ENCODE results near the gene NT5DC3.

The NT5DC3 gene

DNA sequence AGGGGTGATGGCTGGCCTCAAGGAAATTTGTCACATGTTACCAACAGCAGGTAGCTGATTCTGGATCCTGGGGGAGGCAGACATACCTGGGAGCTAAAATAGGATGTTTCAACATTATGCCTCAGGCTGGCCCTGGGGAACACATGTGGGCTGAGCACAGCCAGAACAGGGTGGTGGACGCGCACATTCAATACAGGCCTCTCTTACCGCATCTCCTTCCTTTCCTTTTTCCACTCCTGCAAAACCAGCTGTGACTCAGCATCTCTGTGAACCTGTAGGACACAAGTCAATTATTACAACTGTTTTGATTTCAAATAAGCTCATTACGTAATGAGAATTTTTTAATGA lies 61.0 kb downstream of the NT5DC3 start:
- no peak for DNase-seq

DNA sequence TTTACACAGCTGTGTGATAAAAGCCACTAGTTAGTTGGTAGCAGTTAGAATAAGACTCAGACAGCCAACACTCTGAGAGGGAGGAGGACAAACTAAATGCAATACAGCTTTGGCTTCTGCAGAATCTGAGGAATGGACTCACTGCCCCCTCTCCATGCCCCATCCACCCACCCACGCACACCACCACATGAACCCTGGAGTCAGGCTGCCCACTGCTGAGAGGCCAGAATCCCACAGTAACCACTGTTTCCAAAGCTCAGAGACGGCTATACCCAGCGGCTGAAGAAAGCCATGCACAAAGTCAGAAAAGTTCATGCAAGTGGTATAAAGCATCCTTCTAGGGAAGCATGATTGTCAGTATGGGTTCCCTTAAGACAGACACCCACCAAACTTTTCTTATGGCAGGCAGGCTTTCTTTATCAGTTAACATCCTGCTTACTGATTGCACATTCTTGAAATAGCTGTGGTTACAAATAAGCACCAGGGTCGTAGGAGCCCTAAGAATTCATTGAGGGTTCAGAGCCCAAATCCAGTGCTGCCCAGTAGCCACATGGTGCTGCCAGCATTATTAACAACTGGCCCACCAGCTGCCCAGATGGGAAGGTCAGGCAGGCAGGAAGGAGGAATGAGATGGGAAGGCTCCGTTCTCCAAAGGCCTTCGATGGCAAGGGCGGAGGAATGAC lies 61.5 kb downstream of the NT5DC3 start:
- DNase-seq, result peak; percentile 84

DNA sequence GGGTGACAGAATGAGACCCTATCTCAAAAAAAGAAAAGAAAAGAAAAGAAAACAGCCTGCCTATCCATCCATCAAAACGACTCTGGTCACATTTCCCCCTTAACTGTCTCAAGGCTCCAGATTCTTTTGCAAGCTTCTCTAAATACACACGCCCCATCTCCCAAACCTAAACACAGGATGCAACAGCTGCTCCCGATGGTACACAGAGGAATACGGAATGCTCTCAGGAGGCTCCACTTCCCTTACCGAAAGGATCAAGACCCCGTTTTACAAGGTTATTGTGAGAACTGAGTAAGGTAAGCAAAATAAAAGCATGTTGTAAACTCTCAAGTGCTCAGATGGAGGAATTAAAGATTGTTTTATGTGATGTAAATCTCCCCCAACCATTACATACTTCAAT lies 62.3 kb downstream of the NT5DC3 start:
- DNase-seq, result no peak

DNA sequence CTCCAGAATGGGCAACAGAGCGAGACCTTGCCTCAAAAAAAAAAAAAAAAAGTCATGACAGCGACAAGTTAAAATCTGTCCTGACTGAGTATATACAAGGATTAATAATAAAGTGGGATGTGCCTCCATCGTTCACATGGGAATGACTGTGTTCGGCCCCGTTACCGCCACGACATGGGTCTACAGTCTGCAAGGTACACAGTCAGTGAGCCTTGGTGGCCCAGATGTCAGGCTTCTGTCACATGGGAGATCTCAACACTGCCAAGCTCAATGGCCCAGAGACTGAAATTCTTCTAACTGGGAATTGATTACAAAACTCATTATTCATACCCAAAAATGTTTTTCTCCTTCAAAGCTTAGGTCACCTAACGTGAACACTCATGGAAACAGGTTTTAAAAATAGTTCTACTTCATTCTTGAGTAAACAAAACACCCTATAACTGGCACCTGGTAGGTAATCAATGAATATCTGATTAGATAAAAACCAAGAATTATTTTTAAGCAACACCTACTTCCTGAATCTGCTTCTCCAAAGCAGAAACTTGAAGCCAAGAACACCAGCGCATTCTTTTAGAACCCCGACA lies 66.0 kb downstream of the NT5DC3 start:
- DNase-seq, result no peak

DNA sequence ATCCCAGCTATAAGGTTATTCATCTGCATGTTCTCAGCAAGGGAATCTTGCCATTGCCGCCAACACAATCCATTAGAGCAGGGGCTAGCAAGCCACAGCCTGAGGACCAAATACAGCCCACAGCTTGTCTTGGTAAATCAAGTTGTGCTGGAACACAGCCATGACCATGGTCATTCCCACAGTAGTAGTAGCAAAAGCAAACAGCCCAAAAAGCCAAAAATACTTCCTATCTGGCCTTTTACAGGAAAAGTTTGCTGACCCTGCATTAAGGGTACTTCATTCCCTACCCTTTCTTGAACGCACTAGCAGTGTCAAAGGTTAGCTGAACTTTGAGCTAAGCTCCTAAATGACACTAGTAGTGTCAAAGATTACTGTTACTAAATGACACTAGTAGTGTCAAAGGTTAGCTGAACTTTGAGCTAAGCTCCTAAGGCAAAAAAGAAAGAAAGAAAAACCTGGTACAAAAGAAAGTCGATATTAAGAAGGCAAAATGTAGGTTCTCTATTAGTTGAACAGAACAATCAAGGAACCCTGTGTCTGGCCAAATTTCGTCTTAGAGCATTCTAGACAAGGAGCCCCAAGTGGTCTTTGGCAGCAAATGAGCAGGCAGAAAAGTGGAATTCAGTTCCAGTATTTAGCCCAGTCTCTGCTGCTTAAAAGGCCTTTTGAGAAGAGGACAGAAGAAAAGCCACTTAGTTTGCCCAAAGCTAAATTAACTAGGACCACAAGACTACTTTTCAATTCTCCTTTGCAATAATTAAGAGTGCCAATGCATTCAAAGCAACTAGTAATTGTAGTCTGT lies 67.7 kb downstream of the NT5DC3 start:
- no peak for DNase-seq

DNA sequence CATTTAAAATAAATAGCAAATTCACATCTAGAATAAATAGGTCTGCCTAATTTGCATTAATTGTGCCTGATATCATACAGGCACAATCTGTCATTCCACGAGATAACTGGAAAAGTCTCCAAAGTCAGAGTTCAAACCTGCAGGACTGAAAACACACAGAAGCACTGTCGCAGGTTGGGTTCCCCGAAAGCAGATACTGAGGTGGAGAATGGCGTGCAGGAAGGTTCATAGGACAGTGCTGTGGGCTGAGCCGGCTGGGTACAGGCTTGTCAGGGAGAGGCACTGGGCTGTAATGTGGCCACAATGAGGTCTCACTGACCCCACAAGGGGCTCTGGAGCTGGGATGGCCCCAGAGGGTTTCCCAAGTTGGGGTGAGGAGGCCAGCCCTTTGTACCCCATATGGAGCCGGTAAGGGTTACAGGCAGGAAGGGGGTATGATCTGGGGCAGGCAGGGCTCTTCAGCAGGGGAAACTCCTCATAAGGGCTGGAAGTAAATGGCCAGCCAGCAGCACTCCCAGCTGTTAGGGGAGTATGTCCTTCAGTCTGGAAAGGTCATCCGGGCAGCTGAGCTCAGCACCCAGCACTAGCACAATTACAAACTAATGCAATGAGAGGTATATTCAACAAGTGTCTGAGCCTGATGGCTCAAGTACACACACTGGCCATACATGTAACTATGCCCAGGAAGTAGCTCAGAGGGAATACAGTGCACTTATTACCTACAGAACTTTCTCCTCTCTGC lies 68.5 kb downstream of the NT5DC3 start:
- no peak for DNase-seq

DNA sequence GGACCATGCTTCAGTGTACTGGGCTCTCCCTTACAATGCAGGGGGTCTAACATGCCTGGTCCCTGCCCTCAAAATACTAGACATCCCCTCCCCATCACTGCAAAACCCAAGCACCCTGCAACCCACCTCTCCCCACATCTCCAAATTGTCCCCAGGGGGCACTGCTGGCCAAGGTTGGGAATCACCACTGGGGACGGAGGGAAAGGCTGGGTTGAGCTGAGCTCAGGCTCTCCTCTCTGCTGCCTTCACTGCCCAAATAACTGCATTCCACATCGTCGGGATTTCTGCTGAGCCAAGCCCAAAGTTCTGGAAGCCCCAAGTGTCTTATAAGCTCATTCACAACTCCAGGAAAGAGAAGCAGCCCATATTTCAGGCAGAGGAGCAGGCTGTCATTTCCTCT lies 69.6 kb downstream of the NT5DC3 start:
- no peak for DNase-seq

DNA sequence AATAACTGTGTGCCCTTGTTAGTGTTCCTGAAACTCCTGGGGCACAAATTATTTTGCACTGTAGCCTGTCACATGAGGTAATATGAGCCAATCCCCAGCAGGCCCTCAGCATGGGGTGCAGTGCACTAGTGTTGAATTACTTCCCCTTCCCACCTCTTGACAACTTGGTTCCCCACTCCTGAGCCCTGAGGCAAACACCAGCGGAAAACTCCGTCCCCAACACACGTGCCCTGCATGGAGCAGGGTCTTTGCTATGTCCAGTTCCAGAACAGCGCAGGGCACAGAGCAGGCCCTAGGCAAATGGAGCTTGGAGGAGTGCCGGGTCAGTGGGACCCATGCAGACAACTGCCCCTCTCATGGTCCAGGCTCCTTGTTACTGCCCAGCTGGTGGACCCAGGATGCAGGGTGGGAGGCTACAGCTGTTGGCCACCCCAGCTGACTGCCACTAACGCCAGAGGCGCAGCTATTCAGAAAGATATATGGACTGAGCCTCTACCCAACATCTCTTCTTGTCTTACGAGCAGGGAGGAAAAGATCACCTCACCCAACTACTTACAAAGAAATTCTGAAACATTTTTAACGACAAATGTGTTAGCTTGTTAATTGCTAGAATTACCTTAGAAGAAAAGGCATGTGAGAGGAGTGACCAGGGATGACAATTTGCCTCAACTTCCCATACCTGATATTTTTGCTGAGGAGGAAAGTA lies 71.6 kb downstream of the NT5DC3 start:
- DNase-seq, result no peak

DNA sequence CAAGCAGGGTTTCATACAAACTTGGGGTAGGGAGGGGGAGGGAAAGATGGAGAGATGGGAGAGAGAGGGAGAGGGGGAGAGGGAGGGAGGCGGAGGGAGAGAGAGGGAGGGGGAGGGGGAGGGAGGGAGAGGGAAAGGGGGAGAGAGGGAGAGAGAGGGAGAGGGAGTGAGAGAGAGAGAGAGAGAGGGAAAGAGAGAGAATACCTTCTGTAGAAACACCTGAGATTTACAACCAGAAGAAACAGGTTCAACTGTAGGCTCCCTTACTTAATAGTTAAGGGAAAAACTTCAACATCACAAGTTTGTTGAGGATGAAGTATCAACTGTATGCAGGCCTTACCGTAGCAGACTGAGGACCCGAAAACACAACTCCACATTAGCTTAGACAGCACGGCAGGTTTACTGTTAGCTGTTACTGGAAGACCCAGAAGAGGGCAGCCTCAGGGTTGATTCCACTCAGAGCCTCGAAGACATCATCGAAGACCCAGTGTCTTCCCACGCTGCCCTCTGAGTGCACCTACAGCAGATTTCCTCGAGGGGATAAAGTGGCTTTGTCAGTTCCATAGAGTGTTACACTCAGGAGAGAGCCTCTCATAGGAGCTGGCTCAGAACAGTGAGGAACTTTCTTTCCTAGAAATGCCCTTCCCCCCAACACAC lies 72.4 kb downstream of the NT5DC3 start:
- no peak for DNase-seq

DNA sequence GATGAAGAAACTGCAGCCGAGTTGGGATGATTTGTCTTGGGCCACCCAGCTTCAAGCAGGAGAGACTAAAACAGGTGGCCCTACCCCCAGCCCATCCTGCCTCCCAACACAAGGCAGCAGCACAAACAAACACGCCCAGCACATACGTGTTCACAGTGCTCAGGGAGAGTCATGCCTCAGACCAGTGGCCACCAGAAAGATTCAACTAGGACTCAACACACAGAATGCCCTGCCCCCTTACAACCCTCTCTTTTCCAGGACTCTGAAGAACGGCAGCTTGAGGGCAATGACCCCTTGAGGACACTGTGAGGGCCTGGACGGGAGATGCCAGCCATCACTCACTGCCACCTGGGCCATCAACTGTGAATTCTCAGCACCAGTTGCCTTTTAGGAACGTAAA lies 75.0 kb downstream of the NT5DC3 start:
- no peak for DNase-seq

DNA sequence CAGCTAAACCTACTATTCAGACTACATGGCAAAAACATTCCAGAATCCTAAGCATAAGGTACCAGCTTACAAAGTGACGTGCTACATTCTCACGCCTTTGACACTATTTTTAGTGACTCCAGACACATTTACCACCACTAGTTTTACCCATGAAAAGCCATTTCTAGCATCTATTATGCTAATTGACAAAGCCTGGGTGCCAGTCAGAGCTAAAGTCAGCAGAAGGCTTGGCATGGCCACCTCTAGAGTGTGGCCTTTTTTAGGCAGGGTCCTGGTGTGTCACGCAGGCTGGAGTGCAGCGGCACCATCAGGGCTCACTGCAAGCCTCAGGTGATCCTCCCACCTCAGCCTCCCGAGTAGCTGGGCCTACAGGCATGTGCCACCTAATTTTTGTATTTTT lies 75.7 kb downstream of the NT5DC3 start:
- DNase-seq, result no peak

DNA sequence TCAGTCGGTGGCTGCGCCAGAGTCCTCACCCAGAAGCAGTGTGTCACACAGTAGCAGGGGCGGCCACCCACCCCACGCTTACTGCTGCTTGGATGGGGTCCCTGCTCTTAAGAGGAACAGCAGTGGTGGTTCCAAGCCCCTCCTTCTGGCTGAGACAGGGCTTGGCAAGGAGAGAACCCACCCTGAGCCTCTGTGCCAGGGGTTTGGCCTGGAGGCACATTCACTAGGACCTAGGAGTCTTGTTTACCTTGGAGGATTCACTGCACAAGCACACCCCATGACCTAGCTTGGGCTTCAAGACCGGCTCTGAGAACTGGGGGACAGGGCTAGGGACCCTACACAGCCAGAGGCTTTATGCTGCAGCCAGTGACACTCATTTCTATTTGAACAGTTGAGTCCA lies 78.6 kb downstream of the NT5DC3 start:
- DNase-seq, result no peak

DNA sequence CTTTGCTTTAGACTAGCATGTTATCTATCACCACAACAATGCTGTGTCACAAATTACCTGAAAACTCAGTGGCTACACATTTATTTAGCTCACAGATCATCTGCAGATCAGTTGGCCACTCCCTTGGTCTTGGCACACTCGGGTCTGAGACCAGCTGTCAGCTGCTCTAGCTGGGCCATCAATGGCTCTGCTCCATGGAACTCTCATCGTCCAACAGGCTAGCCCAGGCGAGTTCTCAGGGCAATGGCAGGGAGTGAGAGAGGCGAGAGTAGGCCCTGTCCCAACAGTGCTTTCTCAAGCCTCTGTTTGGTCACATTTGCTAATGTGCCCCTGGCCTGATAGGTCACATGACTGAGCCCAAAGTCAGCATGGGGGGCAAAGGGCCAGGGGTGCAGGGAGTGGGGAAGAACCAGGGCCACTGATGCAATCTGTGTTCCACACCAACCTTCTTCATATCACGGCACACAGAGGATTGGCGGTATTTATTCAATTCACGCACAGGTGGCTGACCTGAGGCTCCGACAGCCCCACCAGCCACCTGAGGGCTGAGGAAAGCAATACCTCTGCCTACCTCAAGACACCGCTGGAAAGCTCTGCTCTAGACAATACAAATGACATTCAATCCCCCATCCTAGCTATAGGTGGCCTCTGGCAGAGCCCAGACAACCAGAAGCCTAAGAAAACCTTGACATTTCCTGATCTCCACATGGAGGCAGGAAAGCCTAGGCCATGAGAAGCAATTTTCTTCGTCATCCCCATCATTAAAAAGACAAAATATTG lies 82.5 kb downstream of the NT5DC3 start:
- no peak for DNase-seq

DNA sequence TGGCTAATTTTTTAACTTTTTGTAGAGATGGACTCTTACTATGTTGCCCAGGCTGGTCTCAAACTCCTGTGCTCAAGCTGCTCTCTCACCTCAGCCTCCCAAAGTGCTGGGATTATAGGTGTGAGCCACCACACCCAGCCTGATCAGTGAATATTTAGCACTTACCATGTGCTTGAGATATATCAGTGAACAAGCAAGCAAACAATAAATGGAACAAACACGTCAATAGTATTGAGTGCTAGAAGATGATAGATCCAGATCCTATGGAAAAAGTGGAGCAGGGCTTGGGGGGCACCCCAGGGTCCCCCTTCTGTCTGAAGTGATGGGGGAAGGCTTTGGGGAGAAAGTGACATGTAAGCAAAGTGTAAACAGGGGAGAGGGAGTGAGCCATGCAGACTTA lies 83.8 kb downstream of the NT5DC3 start:
- no peak for DNase-seq

DNA sequence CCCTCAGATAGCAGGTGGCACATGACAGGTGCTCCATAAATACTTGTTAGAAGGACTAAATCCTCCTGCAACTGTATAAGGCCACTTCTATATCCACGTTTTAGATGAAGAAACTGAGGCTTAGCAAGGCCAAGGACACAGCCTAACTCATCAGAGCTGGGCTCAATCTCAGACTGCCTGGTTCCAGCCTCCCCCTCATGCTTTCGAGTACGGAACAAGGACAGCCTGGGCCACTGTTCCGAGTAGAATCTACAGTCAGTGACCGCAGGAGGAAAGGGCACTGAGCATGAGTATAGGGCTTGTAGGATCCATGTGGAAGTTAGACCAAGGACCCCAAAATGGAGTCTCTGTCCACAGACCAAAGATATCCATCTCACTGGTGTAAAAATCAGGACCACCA lies 84.6 kb downstream of the NT5DC3 start:
- DNase-seq, result no peak

DNA sequence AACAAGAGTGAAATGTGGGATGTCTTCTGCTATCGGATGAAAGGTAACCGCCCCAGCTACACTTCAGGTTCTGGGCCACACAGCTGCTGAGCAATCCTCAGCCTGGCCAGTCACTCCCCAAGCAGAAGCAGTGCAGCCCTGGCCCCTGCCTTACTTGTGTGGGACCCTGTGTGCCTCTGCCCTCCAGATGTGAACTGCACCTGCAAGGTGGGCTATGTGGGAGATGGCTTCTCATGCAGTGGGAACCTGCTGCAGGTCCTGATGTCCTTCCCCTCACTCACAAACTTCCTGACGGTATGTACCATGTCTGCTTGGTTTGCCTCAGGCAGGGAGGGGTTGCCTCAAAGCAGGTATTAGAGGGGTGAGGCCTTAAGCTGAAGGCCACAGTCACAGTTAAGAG lies 85.6 kb downstream of the NT5DC3 start:
- no peak for DNase-seq

DNA sequence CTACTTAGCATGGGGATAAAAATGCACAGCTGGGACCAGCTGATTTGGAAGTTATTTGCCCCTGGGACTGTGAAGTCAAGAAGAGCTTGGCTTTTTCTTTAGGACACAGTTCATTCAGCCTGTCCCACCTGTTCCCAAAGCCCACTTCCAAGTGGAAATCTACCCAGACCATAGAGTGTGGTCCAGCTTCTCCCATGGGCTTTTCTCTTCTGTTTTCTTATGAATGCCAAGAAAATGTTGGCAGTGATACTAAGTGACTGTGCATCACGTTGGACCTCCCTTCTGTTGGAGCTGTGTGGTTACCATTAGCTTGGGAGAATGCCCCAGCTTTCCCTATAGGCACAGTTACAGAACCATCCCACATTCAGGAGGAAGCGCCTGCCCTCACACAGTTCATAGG lies 89.4 kb downstream of the NT5DC3 start:
- no peak for DNase-seq

DNA sequence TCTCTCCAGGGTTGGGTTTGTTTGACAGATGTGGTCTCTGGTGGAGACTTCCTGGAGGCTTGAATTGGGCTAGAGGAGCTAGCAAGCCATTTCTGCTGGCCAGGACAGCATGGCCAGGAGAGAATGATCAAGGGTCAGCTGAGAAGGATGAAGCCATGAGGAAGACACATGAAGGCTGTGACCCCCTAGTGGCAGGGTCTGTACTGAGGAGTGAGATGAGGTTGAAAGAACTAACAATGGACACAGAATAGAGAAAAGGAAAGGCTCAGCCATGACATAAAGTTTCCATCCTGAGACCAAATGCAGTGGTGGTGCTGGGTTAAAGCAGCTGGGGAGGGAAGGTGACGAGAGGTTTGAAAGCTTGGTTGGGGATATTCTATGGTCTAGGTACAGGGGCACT lies 89.9 kb downstream of the NT5DC3 start:
- DNase-seq, result no peak

DNA sequence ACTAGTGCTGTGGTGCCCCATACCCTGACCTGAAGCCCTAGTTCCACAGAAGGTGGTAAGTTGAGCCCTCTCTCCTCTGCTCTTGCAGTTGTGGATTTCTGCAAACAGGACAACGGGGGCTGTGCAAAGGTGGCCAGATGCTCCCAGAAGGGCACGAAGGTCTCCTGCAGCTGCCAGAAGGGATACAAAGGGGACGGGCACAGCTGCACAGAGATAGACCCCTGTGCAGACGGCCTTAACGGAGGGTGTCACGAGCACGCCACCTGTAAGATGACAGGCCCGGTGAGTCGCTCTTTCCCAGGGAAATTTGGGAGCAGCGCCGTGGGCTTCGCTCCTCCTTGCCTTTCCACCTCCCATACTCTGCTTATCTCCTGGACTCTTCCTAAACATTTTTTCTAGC lies 92.2 kb downstream of the NT5DC3 start:
- no peak for DNase-seq

DNA sequence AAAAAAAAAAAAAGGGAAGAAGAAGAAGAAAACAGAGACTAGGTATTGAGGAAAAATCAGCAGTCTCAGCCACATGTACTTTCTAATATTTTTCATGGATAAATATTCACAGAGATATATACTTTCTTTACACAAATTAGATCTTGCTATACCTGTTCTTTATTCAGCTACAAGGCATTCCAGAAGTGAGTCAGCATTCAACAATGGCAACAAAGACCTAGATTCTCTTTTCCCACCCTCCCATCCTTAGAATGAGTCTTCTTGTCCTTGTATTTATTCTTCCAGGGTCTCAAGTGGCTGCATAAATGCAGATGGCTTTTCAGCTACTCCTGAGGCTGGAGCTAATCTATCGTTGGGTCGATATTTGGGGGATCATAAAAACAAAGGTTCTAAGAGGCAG lies 93.0 kb downstream of the NT5DC3 start:
- DNase-seq, result no peak

DNA sequence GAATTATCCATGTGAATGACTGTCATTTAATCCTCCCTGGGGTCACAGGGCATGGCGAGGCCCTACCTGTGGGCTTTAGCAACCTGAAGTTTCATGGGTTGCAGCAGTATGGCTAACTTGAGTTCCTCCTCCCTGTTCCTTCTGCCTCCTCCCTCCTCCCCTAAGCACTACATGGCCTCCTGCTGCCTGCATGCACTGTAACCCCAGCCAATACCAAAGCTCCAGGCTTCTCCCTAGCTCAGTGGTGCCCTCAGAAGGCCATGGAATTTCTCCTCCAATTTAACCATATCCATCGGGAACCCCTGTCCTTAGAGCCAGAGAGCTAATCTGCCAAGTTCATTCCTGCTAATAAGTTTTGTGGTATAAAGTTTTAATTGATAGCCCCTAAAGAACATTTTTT lies 95.1 kb downstream of the NT5DC3 start:
- peak; percentile 71 for DNase-seq

DNA sequence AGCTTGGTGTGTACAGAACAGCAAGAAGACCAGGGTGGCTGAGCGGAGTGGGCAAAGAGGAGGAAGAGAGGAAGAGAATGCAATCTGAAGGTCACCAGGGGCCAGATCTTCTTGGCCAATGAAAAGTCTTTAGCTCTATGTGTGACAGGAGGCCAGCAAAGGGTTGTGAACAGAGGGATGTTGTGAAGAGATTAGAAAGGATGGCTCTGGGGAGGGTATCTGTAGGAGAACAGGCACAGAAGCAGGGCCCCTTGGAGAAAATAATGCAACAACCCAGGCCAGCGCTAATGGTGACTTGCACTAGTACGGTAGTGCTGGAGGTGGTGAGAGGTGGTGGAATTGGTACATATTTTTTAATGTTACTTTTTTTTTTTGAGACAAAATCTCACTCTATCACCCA lies 97.2 kb downstream of the NT5DC3 start:
- no peak for DNase-seq
